Osteoblast (primary cell): Measurements from ENCODE around the gene BTN1A1. TPM values are rescaled to one million over a fixed set of nuclear protein-coding genes. Genes with fewer than 3 reads are reported as not detected.

ENCODE experiments used
- DNase-seq: peaks from one replicate; pipeline ENCODE4 v3.0.0; 2011; ENCODE audit warnings: low spot score, mixed read lengths; ENCODE audit not compliant: insufficient read length; ENCODE audit errors: missing footprints
- H2AFZ ChIP-seq: 2 replicates; pipeline ENCODE4 v1.6.0; 2011; ENCODE audit warnings: mild to moderate bottlenecking, low read length
- H3K27ac ChIP-seq: 2 replicates; pipeline ENCODE4 v1.5.1; 2011; ENCODE audit warnings: mild to moderate bottlenecking, low read depth, low read length, moderate library complexity
- H3K27me3 ChIP-seq: 2 replicates; pipeline ENCODE4 v1.6.0; 2012; ENCODE audit warnings: mild to moderate bottlenecking, control low read depth, inconsistent platforms, low read length, moderate library complexity; ENCODE audit not compliant: insufficient read depth
- H3K36me3 ChIP-seq: 2 replicates; pipeline ENCODE4 v1.5.1; 2011; ENCODE audit warnings: mild to moderate bottlenecking, low read length, control low read depth, moderate library complexity; ENCODE audit not compliant: insufficient read depth
- H3K4me1 ChIP-seq: 2 replicates; pipeline ENCODE4 v1.5.1; 2011; ENCODE audit warnings: mild to moderate bottlenecking, low read length, control low read depth, moderate library complexity; ENCODE audit not compliant: insufficient read depth
- H3K4me2 ChIP-seq: 2 replicates; pipeline ENCODE4 v1.6.0; 2011; ENCODE audit warnings: mild to moderate bottlenecking, low read length; ENCODE audit not compliant: insufficient read depth
- H3K4me3 ChIP-seq: fragments of 200-600 bp; sonication (generic); 3 replicates; pipeline ENCODE4 v1.5.1; 2012; ENCODE audit warnings: mild to moderate bottlenecking, low read length, inconsistent platforms; ENCODE audit not compliant: insufficient read depth
- H3K79me2 ChIP-seq: 2 replicates; pipeline ENCODE4 v1.6.0; 2012; ENCODE audit warnings: mild to moderate bottlenecking, low read length, control low read depth, inconsistent platforms; ENCODE audit not compliant: insufficient read depth
- H3K9me3 ChIP-seq: 2 replicates; pipeline ENCODE4 v1.5.1; 2011; ENCODE audit warnings: low read depth, low read length, control low read depth
- H4K20me1 ChIP-seq: 2 replicates; pipeline ENCODE4 v1.6.0; 2012; ENCODE audit warnings: mild to moderate bottlenecking, low read length, control low read depth; ENCODE audit not compliant: insufficient read depth
- total RNA-seq: library from RNA; depleted of rRNA; stranded (reverse); fragments of >200 nt; gene quantifications from 2 replicates; pipeline ENCODE4 v1.2.3, GENCODE V29; 2012
- TF ChIP-seq, protein P1 (sequence below): IDR thresholded peaks from 2 replicates; pipeline ENCODE4 v1.5.1; 2011; ENCODE audit warnings: mild to moderate bottlenecking, low read depth, low read length, moderate library complexity; ENCODE audit errors: extremely low read depth

BTN1A1 gene
- total RNA-seq, 1 donor = under 0.01 TPM

DNA sequence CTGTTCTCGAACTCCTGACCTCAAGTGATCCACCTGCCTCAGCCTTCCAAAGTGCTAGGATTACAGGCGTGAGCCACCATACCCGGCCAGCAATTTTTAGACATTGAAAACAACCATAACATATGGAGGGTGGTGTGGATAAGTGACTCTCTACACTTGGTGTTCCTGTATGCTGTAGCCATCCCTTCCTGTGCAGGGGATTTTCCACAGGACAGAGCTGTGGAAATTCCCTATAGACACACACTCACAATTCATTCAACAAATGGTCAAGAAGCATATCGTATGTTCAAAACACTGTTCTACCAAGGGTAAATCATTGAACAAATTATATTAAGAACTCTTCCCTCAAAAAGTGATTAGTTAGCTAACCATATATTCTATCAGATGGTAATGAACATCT is 36.1 kb upstream of the BTN1A1 start:
- Histone ChIP-seq H3K4me2 (no peak overlapping the region), H2AFZ (no peak overlapping the region), H3K27me3 (no peaks in the 10 kb centered on the region), H3K9me3 (no peaks in the 10 kb centered on the region), H3K36me3 (peaks cover 90% of the 10 kb centered on the region), H3K79me2 (peaks cover 42% of the 10 kb centered on the region), H4K20me1 (peaks cover 16% of the 10 kb centered on the region), H3K27ac (no peak overlapping the region), H3K4me1 (peaks cover 19% of the 10 kb centered on the region), H3K4me3 (no peak overlapping the region)
- TF ChIP-seq, protein P1, sequence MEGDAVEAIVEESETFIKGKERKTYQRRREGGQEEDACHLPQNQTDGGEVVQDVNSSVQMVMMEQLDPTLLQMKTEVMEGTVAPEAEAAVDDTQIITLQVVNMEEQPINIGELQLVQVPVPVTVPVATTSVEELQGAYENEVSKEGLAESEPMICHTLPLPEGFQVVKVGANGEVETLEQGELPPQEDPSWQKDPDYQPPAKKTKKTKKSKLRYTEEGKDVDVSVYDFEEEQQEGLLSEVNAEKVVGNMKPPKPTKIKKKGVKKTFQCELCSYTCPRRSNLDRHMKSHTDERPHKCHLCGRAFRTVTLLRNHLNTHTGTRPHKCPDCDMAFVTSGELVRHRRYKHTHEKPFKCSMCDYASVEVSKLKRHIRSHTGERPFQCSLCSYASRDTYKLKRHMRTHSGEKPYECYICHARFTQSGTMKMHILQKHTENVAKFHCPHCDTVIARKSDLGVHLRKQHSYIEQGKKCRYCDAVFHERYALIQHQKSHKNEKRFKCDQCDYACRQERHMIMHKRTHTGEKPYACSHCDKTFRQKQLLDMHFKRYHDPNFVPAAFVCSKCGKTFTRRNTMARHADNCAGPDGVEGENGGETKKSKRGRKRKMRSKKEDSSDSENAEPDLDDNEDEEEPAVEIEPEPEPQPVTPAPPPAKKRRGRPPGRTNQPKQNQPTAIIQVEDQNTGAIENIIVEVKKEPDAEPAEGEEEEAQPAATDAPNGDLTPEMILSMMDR = no peak
- DNase-seq = no peak

- no peak for DNase-seq
- peaks cover 10% of the 10 kb centered on the region for H4K20me1 ChIP-seq
- peaks cover 88% of the 10 kb centered on the region for H3K36me3 ChIP-seq
Observed at GRCh38 chr6:26464416-26465131, 35.5 kb upstream of the BTN1A1 start.

DNA sequence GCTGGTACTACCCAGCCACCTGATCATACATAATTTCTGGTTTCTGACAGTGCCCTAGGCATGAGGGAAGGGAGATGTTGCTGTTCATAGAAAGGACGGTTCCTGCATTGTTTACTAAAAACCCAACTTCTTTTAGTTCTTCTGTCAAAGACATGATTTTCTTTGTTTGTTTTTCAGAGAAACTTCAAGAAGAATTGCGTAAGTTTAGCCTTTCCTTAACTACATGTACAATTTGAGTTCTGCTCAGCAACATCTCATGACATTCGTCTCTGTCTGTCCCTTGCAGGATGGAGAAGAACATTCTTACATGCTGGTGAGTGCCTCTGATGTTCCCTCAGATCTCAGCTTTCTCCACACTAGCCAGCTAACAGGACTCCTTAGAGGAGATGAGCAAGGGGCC is 34.3 kb upstream of the BTN1A1 start:
- TF ChIP-seq, protein P1 = no peak
- peaks cover 76% of the 10 kb centered on the region for H3K36me3 ChIP-seq
- no peak overlapping the region for H2AFZ ChIP-seq
- DNase-seq = no peak
- no peak overlapping the region for H3K27ac ChIP-seq
- H3K4me1 ChIP-seq = peaks cover 5% of the 10 kb centered on the region
- H3K27me3 ChIP-seq = no peaks in the 10 kb centered on the region
- H4K20me1 ChIP-seq = peaks cover 7% of the 10 kb centered on the region
- peaks cover 25% of the 10 kb centered on the region for H3K79me2 ChIP-seq
- H3K9me3 ChIP-seq = no peaks in the 10 kb centered on the region
- no peak overlapping the region for H3K4me2 ChIP-seq
- no peak overlapping the region for H3K4me3 ChIP-seq

More at GRCh38 chr6:26464416-26465131, 35.5 kb upstream of the BTN1A1 start:
- no peak overlapping the region for H3K4me3 ChIP-seq
- H3K79me2 ChIP-seq = peaks cover 37% of the 10 kb centered on the region
- TF ChIP-seq, protein P1 = no peak
- H3K27ac ChIP-seq = no peak overlapping the region
- H3K4me2 ChIP-seq = no peak overlapping the region
- no peak overlapping the region for H2AFZ ChIP-seq
- no peaks in the 10 kb centered on the region for H3K27me3 ChIP-seq
- H3K9me3 ChIP-seq = no peaks in the 10 kb centered on the region
- peaks cover 14% of the 10 kb centered on the region for H3K4me1 ChIP-seq

GRCh38 chr6:26468829-26469228 is 31.3 kb upstream of the BTN1A1 start:
- TF ChIP-seq, protein P1 = no peak
- H3K9me3 ChIP-seq = no peaks in the 10 kb centered on the region
- H3K27me3 ChIP-seq = no peaks in the 10 kb centered on the region
- H4K20me1 ChIP-seq = no peaks in the 10 kb centered on the region
- H2AFZ ChIP-seq = no peak overlapping the region
- H3K79me2 ChIP-seq = no peaks in the 10 kb centered on the region
- no peak overlapping the region for H3K27ac ChIP-seq
- no peak for DNase-seq
- no peak overlapping the region for H3K4me3 ChIP-seq
- H3K4me2 ChIP-seq = no peak overlapping the region
- H3K36me3 ChIP-seq = peaks cover 52% of the 10 kb centered on the region
- H3K4me1 ChIP-seq = no peaks in the 10 kb centered on the region
